Measurements from ENCODE around the gene VAV3.

GRCh38 chr1:107946794-107947193 lies 18.2 kb downstream of the VAV3 start:
- TF ChIP-seq ZNF592 (IDR thresholded peaks at IDR 0.05) (no peak), NR2C1 (IDR thresholded peaks at IDR 0.05) (no peak), SREBF2 (IDR thresholded peaks at IDR 0.05; ENCODE audit: low read length) (no peak), FOXK2 (IDR thresholded peaks at IDR 0.05) (no peak), CTCF (IDR thresholded peaks at IDR 0.05 in 2 of 3, conservative IDR thresholded peaks at IDR 0.05 in 1 of 3; ENCODE audit: control insufficient read depth in 2 of 3, extremely low read depth in 1 of 3, insufficient read depth in 1 of 3, low read depth in 3 of 3, low read length in 3 of 3) (no peak), ZSCAN29 (IDR thresholded peaks at IDR 0.05) (no peak), POLR2AphosphoS5 (IDR thresholded peaks at IDR 0.05; ENCODE audit: low read length) (no peak), POLR2A (IDR thresholded peaks at IDR 0.05; ENCODE audit: low read depth, low read length) (no peak)

Data from GM12878 (cell line).